Hepatocyte (in vitro differentiated cells): ENCODE data around the gene ABITRAM.

ENCODE experiments used
- CTCF ChIP-seq: fragments of 200-600 bp; sonication (generic); IDR thresholded peaks from 2 replicates; pipeline ENCODE4 v1.5.1; 2016; ENCODE audit warnings: antibody characterized with exemption, mild to moderate bottlenecking; ENCODE audit not compliant: poor library complexity
- EZH2 ChIP-seq: fragments of 200-600 bp; sonication (generic); IDR thresholded peaks from 2 replicates; pipeline ENCODE4 v1.6.1; 2016; ENCODE audit warnings: antibody characterized with exemption, mild to moderate bottlenecking, borderline replicate concordance

- no peak for TF ChIP-seq CTCF
- no peak for TF ChIP-seq EZH2
These were observed 49.5 kb upstream of the ABITRAM start for GRCh38 chr9:108884701-108885100.
